K562 (cell line): Measurements from ENCODE around the gene SETD5. TPM values are rescaled to one million over a fixed set of nuclear protein-coding genes. Genes with fewer than 3 reads are reported as not detected.
A peak's percentile ranks its signal among the peaks of the same experiment; 100 is the strongest.

Source experiments
- BCOR ChIP-seq: fragments of 450-650 bp; IDR thresholded peaks from 2 replicates; pipeline ENCODE4 v1.6.1; 2016
- CTBP1 ChIP-seq: fragments of 450-650 bp; IDR thresholded peaks from 2 replicates; pipeline ENCODE4 v1.6.1; 2016; ENCODE audit warnings: borderline replicate concordance
- CTCFL ChIP-seq: IDR thresholded peaks from 2 replicates; pipeline ENCODE4 v1.6.1; 2011; ENCODE audit warnings: borderline replicate concordance, low read depth, mild to moderate bottlenecking, moderate library complexity, low read length; ENCODE audit not compliant: insufficient read depth, poor library complexity, severe bottlenecking
- KAT7 ChIP-seq: sonication (generic); formaldehyde crosslinking; IDR thresholded peaks from 2 replicates; pipeline ENCODE4 v1.8.0; 2022; ENCODE audit warnings: missing genetic modification reagents, mild to moderate bottlenecking, borderline replicate concordance
- KDM5B ChIP-seq: fragments of 200-600 bp; sonication (generic); IDR thresholded peaks from 2 replicates; pipeline ENCODE4 v1.6.1; 2012; ENCODE audit warnings: low read depth, mild to moderate bottlenecking, moderate library complexity, low read length, control low read depth, inconsistent platforms; ENCODE audit not compliant: insufficient replicate concordance
- KLF13 ChIP-seq: fragments of 450-650 bp; IDR thresholded peaks from 2 replicates; pipeline ENCODE4 v1.6.1; 2016; ENCODE audit warnings: missing genetic modification characterization, low read depth, mild to moderate bottlenecking, missing compliant biosample characterization, moderate library complexity, borderline replicate concordance
- MBD2 ChIP-seq: sonication (generic); IDR thresholded peaks from 2 replicates; pipeline ENCODE4 v1.6.1; 2016; ENCODE audit warnings: low read depth, borderline replicate concordance
- NEUROD1 ChIP-seq: fragments of 150-350 bp; IDR thresholded peaks from 2 replicates; pipeline ENCODE4 v1.6.1; 2014; ENCODE audit warnings: borderline replicate concordance, low read length, low read depth; ENCODE audit not compliant: partially characterized antibody
- NKRF ChIP-seq: fragments of 450-650 bp; IDR thresholded peaks from 2 replicates; pipeline ENCODE4 v1.6.1; 2016; ENCODE audit warnings: borderline replicate concordance
- POLR2AphosphoS5 ChIP-seq: IDR thresholded peaks from 2 replicates; pipeline ENCODE4 v1.6.1; 2011; ENCODE audit warnings: mild to moderate bottlenecking, low read depth, low read length, moderate library complexity; ENCODE audit not compliant: control insufficient read depth, insufficient read depth
- RB1 ChIP-seq: fragments of 450-650 bp; IDR thresholded peaks from 2 replicates; pipeline ENCODE4 v1.6.1; 2017; ENCODE audit warnings: low read depth, mild to moderate bottlenecking
- RBM25 ChIP-seq: fragments of 200-400 bp; formaldehyde crosslinking; IDR thresholded peaks from 2 replicates; pipeline ENCODE4 v1.6.1; 2018; ENCODE audit warnings: low read length, low read depth, moderate library complexity; ENCODE audit not compliant: severe bottlenecking
- TCF7 ChIP-seq: sonication (generic); IDR thresholded peaks from 2 replicates; pipeline ENCODE4 v1.6.1; 2016; ENCODE audit warnings: antibody characterized with exemption, borderline replicate concordance
- TRIM24 ChIP-seq, 2 experiments: fragments of 450-650 bp; IDR thresholded peaks; 2 replicates each; pipeline ENCODE4 v1.6.1; 2016
- ZBTB7A ChIP-seq: IDR thresholded peaks from 2 replicates; pipeline ENCODE4 v1.6.1; 2011; ENCODE audit warnings: low read depth, mild to moderate bottlenecking, low read length, moderate library complexity, borderline replicate concordance; ENCODE audit not compliant: control insufficient read depth
- ZEB2 ChIP-seq: fragments of 450-650 bp; IDR thresholded peaks from 2 replicates; pipeline ENCODE4 v1.6.1; 2016
- ZNF23 ChIP-seq: fragments of 250-450 bp; sonication (Bioruptor Pico); IDR thresholded peaks from 2 replicates; pipeline ENCODE4 v1.4.0; 2020; ENCODE audit warnings: mild to moderate bottlenecking
- ZNF551 ChIP-seq: fragments of 250-450 bp; sonication (Bioruptor Pico); IDR thresholded peaks from 2 replicates; pipeline ENCODE4 v1.5.0; 2021; ENCODE audit warnings: mild to moderate bottlenecking, moderate library complexity
- ZNF639 ChIP-seq, 2 experiments: fragments of 200-800 bp in 1 of 2; sonication (Bioruptor generic) in 1 of 2; sonication (generic) in 1 of 2; formaldehyde crosslinking in 1 of 2; IDR thresholded peaks in 1 of 2; conservative IDR thresholded peaks in 1 of 2; 2 replicates each; pipeline versions ENCODE4 v1.5.0 to v1.6.1; 2016 to 2020; ENCODE audit warnings: missing compliant biosample characterization in 1 of 2, missing genetic modification characterization in 1 of 2, missing genetic modification reagents in 1 of 2
- ZNF740 ChIP-seq, 3 experiments: fragments of 200-800 bp in 1 of 3; sonication (Bioruptor generic) in 1 of 3; sonication (generic) in 1 of 3; formaldehyde crosslinking in 1 of 3; IDR thresholded peaks; 2 replicates each; pipeline versions ENCODE4 v1.6.1 to v1.8.0; 2016 to 2022; ENCODE audit warnings: mild to moderate bottlenecking in 2 of 3, missing compliant biosample characterization in 2 of 3, missing genetic modification characterization in 2 of 3, missing genetic modification reagents in 1 of 3
- polyA plus RNA-seq, 8 experiments: library from polyadenylated mRNA; depleted of rRNA in 4 of 8; stranded (reverse) in 5 of 8; unstranded in 3 of 8; fragments of >200 nt; fragmentation: Nextera tagmentation in 2 of 8; fragmentation: Illumina TruSeq in 1 of 8; extraction: Ambion mirVana in 2 of 8; extraction: Trizol in 1 of 8; gene quantifications; 2 replicates each; pipeline versions ENCODE4 v1.2.1 to v1.2.3, GENCODE V29; 2011 to 2014; ENCODE audit warnings: inconsistent platforms in 1 of 8, missing spikeins in 1 of 8
- total RNA-seq, 7 experiments: library from RNA; depleted of rRNA in 6 of 7; stranded (reverse); fragments of >200 nt in 6 of 7; fragmentation: Illumina TruSeq in 2 of 7; extraction: Trizol in 2 of 7; gene quantifications; 2 replicates each; pipeline versions ENCODE4 v1.2.1 to v1.2.3, GENCODE V29; 2011 to 2021; ENCODE audit warnings: low replicate concordance in 1 of 7

Gene SETD5
- total and polyA plus RNA-seq, 9 of the 15 experiments (the other 6 are each of a cell fraction or from before 2014, with no cell fraction given), result 20.8 to 135 (median 87.2) TPM

- TF ChIP-seq BCOR, result 0 out of 2 replicates have a peak, but pooled peaks have one; percentile 56
- 0 out of 2 replicates have a peak, but pooled peaks have one; percentile 50 for TF ChIP-seq MBD2
- TF ChIP-seq ZNF740 (CRISPR knock-in tag; IDR thresholded peaks at IDR 0.05), result no peak
- peak in 1 of 2 experiments; percentile 45; a peak in 1 of 4 replicates for TF ChIP-seq ZNF740 (tag; IDR thresholded peaks at IDR 0.05)
- TF ChIP-seq ZNF551 (CRISPR knock-in tag), result no peak
- peak in 1 of 2 experiments; percentile 98; a peak in 2 of 4 replicates for TF ChIP-seq ZNF639 (CRISPR knock-in tag; conservative IDR thresholded peaks at IDR 0.05 in 1 of 2, IDR thresholded peaks at IDR 0.05 in 1 of 2)
- peak; percentile 43; the same call in 1 of the 2 replicates for TF ChIP-seq CTBP1
- no peak for TF ChIP-seq TCF7
- TF ChIP-seq KLF13 (tag), result peak; percentile 55; the same call in 1 of the 2 replicates
- TF ChIP-seq RBM25, result peak; percentile 95
- peak; percentile 82 for TF ChIP-seq KDM5B
- TF ChIP-seq POLR2AphosphoS5, result peak; percentile 97
- peak; percentile 86 for TF ChIP-seq RB1
- no peak for TF ChIP-seq ZNF23 (CRISPR knock-in tag)
- TF ChIP-seq NKRF, result peak; percentile 66; the same call in 1 of the 2 replicates
- TF ChIP-seq CTCFL, result no peak
- peak; percentile 70 for TF ChIP-seq NEUROD1
- 0 out of 2 replicates have a peak, but pooled peaks have one; percentile 56 for TF ChIP-seq ZEB2
- TF ChIP-seq KAT7, result peak; percentile 86; the same call in 1 of the 2 replicates
- TF ChIP-seq ZBTB7A, result peak; percentile 8; the same call in 1 of the 2 replicates
- no peak for TF ChIP-seq TRIM24 (IDR thresholded peaks at IDR 0.05)
Observed at GRCh38 chr3:9397332-9397905, at the start of gene SETD5 (continued).
